Activated CD8-positive, alpha-beta T cell treated with anti-CD3 and anti-CD28 coated beads, Interleukin-2, amount 10 ng/mL, durations not matched to agents 7 days and 5 days (primary cell): ENCODE results near the gene LMCD1. TPM values are rescaled to one million over a fixed set of nuclear protein-coding genes. Genes with fewer than 3 reads are reported as not detected.

Source experiments
- ATAC-seq: fragments of 150-1000 bp; cut with Tn5 transposase; one replicate; pipeline ENCODE4 v1.10.0; 2021; ENCODE audit warnings: moderate library complexity
- CTCF ChIA-PET: fragments of 350-600 bp; sonication (Branson Sonifier 250); formaldehyde crosslinking; loops from one replicate; lab custom pipeline; 2021; ENCODE audit warnings: antibody characterized with exemption; lab: Charles Lee
- POLR2A ChIA-PET: fragments of 350-600 bp; sonication (Branson Sonifier 250); formaldehyde crosslinking; loops from one replicate; lab custom pipeline; 2021; ENCODE audit warnings: antibody characterized with exemption; lab: Charles Lee
- DNase-seq: peaks from one replicate; pipeline ENCODE4 v3.0.0-alpha.2; 2020
- H3K27ac Mint-ChIP-seq: one replicate; pipeline ENCODE4 v1.8.0; 2021; ENCODE audit warnings: mild to moderate bottlenecking, mixed read lengths
- H3K27me3 Mint-ChIP-seq: one replicate; pipeline ENCODE4 v1.8.0; 2021; ENCODE audit warnings: low read depth, mixed read lengths
- H3K36me3 Mint-ChIP-seq: one replicate; pipeline ENCODE4 v1.8.0; 2021; ENCODE audit warnings: low read depth, mixed read lengths
- H3K4me1 Mint-ChIP-seq: one replicate; pipeline ENCODE4 v1.8.0; 2021; ENCODE audit warnings: low read depth, mixed read lengths
- H3K4me3 Mint-ChIP-seq: one replicate; pipeline ENCODE4 v1.8.0; 2021; ENCODE audit warnings: mild to moderate bottlenecking, mixed read lengths
- H3K9me3 Mint-ChIP-seq: one replicate; pipeline ENCODE4 v1.8.0; 2022; ENCODE audit warnings: mixed read lengths; ENCODE audit not compliant: insufficient read depth
- total RNA-seq, 2 experiments: library from RNA; stranded (reverse); gene quantifications; one replicate each; pipeline ENCODE4 v1.2.3, GENCODE V29; 2021

Gene LMCD1
- total RNA-seq, 2 experiments from 2014 or later = 0.53 to 1.2 TPM

DNA sequence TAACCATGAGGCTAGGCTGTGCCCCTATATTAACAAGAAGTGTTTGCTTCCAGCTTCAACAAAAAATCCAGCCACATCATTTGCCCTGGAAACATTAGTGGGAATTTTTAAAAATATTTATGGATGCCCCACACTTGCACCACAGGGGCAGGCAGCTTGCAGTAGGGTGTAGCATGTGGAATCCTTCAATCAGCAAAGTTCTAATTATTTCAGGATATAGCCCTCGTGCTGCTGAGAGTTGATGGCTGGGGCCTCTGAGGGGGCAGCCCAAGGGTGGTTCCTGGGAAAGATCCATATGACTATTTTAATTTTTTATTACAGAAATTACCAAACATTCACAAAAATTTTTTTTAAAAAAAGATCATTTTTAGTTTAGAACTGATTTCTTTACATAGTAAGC is 35.1 kb upstream of the LMCD1 start:
- Mint-ChIP-seq H3K27me3 (peaks cover 7% of the 10 kb centered on the region), H3K9me3 (no peaks in the 10 kb centered on the region), H3K27ac (no peak overlapping the region), H3K36me3 (no peaks in the 10 kb centered on the region), H3K4me1 (no peaks in the 10 kb centered on the region), H3K4me3 (no peak overlapping the region)
- CTCF ChIA-PET = no interaction called here
- DNase-seq (no peak), ATAC-seq (no peak)
- POLR2A ChIA-PET = no interaction called here

GRCh38 chr3:8470801-8471200 is 30.8 kb upstream of the LMCD1 start:
- ChIA-PET POLR2A (no interaction called here), CTCF (no interaction called here)
- DNase-seq = no peak
- no peaks in the 10 kb centered on the region for H3K36me3 Mint-ChIP-seq
- no peak overlapping the region for H3K4me3 Mint-ChIP-seq
- peaks cover 5% of the 10 kb centered on the region for H3K27me3 Mint-ChIP-seq
- ATAC-seq = no peak
- H3K27ac Mint-ChIP-seq = no peak overlapping the region
- H3K9me3 Mint-ChIP-seq = no peaks in the 10 kb centered on the region
- no peaks in the 10 kb centered on the region for H3K4me1 Mint-ChIP-seq

GRCh38 chr3:8472549-8472948 is 29.1 kb upstream of the LMCD1 start:
- ATAC-seq (no peak), DNase-seq (no peak)
- no peaks in the 10 kb centered on the region for H3K4me1 Mint-ChIP-seq
- H3K27ac Mint-ChIP-seq = no peak overlapping the region
- ChIA-PET POLR2A (interaction anchor here (0.6 kb wide), 1 partner anchor 119 kb away, joined by 3 read pairs; no protein-coding TSS in a partner anchor), CTCF (no interaction called here)
- no peak overlapping the region for H3K4me3 Mint-ChIP-seq
- H3K27me3 Mint-ChIP-seq = no peaks in the 10 kb centered on the region
- no peaks in the 10 kb centered on the region for H3K9me3 Mint-ChIP-seq
- H3K36me3 Mint-ChIP-seq = no peaks in the 10 kb centered on the region

DNA sequence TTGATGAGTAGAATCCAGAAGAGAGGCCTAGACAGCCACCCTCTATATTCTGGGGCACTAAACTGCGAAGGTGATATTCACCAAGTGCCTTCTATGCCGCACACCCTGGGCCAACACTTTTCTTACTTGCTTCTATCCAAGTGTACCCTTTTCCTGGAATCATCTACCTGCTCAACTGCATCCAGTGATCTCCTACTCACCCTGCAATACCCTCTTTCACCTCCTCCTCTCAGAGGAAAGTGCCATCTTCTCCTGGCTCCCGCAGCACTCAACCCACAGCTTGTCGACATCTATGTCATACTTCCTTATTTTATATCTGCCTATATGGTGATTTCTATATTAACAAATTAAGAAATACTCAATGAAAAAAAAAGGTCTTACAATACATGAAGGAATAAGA is 28.6 kb upstream of the LMCD1 start:
- no peak overlapping the region for H3K4me3 Mint-ChIP-seq
- H3K36me3 Mint-ChIP-seq = no peaks in the 10 kb centered on the region
- no peaks in the 10 kb centered on the region for H3K4me1 Mint-ChIP-seq
- H3K9me3 Mint-ChIP-seq = no peaks in the 10 kb centered on the region
- ChIA-PET POLR2A (interaction anchor here (0.6 kb wide), 1 partner anchor 118 kb away, joined by 3 read pairs; no protein-coding TSS in a partner anchor), CTCF (no interaction called here)
- ATAC-seq = no peak
- H3K27me3 Mint-ChIP-seq = no peaks in the 10 kb centered on the region
- no peak overlapping the region for H3K27ac Mint-ChIP-seq
- DNase-seq = no peak

- Mint-ChIP-seq H3K27ac (no peak overlapping the region), H3K9me3 (no peaks in the 10 kb centered on the region), H3K4me1 (no peaks in the 10 kb centered on the region), H3K4me3 (no peak overlapping the region), H3K36me3 (no peaks in the 10 kb centered on the region), H3K27me3 (no peaks in the 10 kb centered on the region)
- POLR2A ChIA-PET = no interaction called here
- DNase-seq = no peak
- CTCF ChIA-PET = no interaction called here
- no peak for ATAC-seq
Measured at GRCh38 chr3:8473990-8474389, 27.6 kb upstream of the LMCD1 start.

DNA sequence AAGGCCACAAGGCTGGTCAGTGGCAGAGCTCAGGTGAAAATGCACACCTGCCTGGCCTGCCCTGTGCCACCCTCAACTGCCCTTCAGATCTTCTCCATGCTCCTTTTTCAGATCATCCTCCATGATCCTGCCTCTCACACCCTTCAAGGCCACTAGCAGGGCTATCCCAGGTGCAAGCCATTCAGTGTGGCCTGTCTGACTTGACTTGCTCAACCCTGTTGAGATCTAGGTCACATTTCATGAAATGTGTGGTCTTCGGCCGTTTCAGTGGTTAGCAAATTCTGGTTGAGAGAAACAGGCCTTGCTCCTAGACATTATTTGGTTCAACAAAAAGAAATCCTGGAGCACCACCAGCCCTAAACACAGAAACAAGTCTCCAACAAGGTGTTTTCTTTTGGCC is 26.6 kb upstream of the LMCD1 start:
- no peaks in the 10 kb centered on the region for H3K36me3 Mint-ChIP-seq
- H3K27me3 Mint-ChIP-seq = no peaks in the 10 kb centered on the region
- DNase-seq = no peak
- H3K27ac Mint-ChIP-seq = no peak overlapping the region
- ChIA-PET POLR2A (no interaction called here), CTCF (no interaction called here)
- no peaks in the 10 kb centered on the region for H3K4me1 Mint-ChIP-seq
- H3K4me3 Mint-ChIP-seq = no peak overlapping the region
- ATAC-seq = no peak
- H3K9me3 Mint-ChIP-seq = no peaks in the 10 kb centered on the region

DNA sequence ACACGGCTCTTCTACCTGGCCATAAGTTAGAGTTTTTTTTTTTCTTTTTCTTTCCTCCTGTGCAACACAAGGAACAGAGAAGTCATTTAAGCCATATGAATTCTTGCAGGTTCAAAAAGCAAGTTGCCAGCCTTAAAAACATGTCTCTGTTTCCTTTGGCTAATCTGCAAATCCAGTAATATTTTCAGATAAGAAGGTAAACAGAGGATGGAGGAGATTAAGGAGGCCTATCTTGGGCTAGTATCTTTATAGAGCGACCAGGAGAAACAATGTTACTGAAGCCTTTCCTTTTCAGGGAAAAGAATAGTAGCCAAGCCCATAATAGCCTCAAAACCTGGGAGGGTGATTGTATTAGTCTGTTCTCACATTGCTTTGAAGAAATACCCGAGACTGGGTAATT is 20.9 kb upstream of the LMCD1 start:
- Mint-ChIP-seq H3K27me3 (no peaks in the 10 kb centered on the region), H3K36me3 (no peaks in the 10 kb centered on the region), H3K27ac (no peak overlapping the region), H3K4me3 (no peak overlapping the region), H3K4me1 (no peaks in the 10 kb centered on the region), H3K9me3 (no peaks in the 10 kb centered on the region)
- DNase-seq = no peak
- POLR2A ChIA-PET = no interaction called here
- CTCF ChIA-PET = no interaction called here
- ATAC-seq = no peak

- H3K27me3 Mint-ChIP-seq = no peaks in the 10 kb centered on the region
- no peak overlapping the region for H3K4me3 Mint-ChIP-seq
- no peaks in the 10 kb centered on the region for H3K4me1 Mint-ChIP-seq
- H3K27ac Mint-ChIP-seq = no peak overlapping the region
- ChIA-PET POLR2A (no interaction called here), CTCF (no interaction called here)
- no peak for DNase-seq
- no peaks in the 10 kb centered on the region for H3K36me3 Mint-ChIP-seq
- no peak for ATAC-seq
- H3K9me3 Mint-ChIP-seq = no peaks in the 10 kb centered on the region
Measured at GRCh38 chr3:8481380-8481779, 20.2 kb upstream of the LMCD1 start.

GRCh38 chr3:8482263-8482662 is 19.4 kb upstream of the LMCD1 start:
- ChIA-PET CTCF (no interaction called here), POLR2A (no interaction called here)
- H3K36me3 Mint-ChIP-seq = no peaks in the 10 kb centered on the region
- H3K27me3 Mint-ChIP-seq = no peaks in the 10 kb centered on the region
- DNase-seq (no peak), ATAC-seq (no peak)
- no peaks in the 10 kb centered on the region for H3K9me3 Mint-ChIP-seq
- H3K4me1 Mint-ChIP-seq = no peaks in the 10 kb centered on the region
- no peak overlapping the region for H3K4me3 Mint-ChIP-seq
- H3K27ac Mint-ChIP-seq = no peak overlapping the region

DNA sequence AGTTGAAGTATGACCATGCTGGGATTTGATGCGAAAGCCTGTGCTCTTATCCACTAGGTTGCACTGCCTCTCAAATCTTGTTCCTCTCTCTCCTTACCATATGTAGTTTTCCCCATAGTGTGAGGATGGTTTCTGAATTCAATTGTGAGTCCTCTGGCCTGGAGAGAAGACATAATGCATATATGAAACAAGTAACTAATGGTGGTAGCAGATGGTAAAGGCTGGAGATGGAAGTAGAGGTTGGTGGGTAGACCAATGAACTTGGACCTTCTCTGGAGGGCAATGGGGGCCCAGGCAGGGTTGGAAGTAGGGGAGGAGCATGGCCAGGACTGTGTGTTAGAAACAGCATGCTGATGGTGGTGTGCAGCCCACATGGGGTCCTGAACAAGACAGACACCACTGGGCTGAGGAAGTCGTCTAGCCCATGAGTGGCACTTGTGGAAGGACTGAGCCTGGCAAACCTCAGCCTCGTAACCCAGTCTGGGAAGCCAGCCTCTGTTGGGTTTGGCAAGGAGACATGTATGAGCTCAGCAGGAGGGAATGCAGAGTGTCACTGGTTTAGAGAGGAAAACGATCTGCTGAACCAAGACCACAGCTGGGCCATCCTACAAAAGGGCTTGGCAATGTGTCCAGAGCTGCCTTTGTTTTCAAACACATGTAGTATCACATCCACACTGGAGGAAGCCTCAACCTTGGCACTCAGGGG is 18.5 kb upstream of the LMCD1 start:
- Mint-ChIP-seq H3K4me3 (no peak overlapping the region), H3K27ac (no peak overlapping the region), H3K9me3 (no peaks in the 10 kb centered on the region), H3K4me1 (no peaks in the 10 kb centered on the region), H3K27me3 (no peaks in the 10 kb centered on the region), H3K36me3 (no peaks in the 10 kb centered on the region)
- no peak for DNase-seq
- CTCF ChIA-PET = no interaction called here
- ATAC-seq = no peak
- POLR2A ChIA-PET = interaction anchor here (0.5 kb wide), 1 partner anchor 260 kb away, joined by 3 read pairs; no protein-coding TSS in a partner anchor

GRCh38 chr3:8484409-8485140 is 17.0 kb upstream of the LMCD1 start:
- DNase-seq = no peak
- no peaks in the 10 kb centered on the region for H3K27me3 Mint-ChIP-seq
- no peaks in the 10 kb centered on the region for H3K36me3 Mint-ChIP-seq
- no peaks in the 10 kb centered on the region for H3K9me3 Mint-ChIP-seq
- H3K4me1 Mint-ChIP-seq = no peaks in the 10 kb centered on the region
- no peak overlapping the region for H3K27ac Mint-ChIP-seq
- CTCF ChIA-PET = no interaction called here
- POLR2A ChIA-PET = no interaction called here
- no peak overlapping the region for H3K4me3 Mint-ChIP-seq
- no peak for ATAC-seq

- DNase-seq (no peak), ATAC-seq (no peak)
- no peaks in the 10 kb centered on the region for H3K36me3 Mint-ChIP-seq
- H3K27me3 Mint-ChIP-seq = no peaks in the 10 kb centered on the region
- no peak overlapping the region for H3K4me3 Mint-ChIP-seq
- POLR2A ChIA-PET = no interaction called here
- H3K9me3 Mint-ChIP-seq = no peaks in the 10 kb centered on the region
- CTCF ChIA-PET = no interaction called here
- no peaks in the 10 kb centered on the region for H3K4me1 Mint-ChIP-seq
- H3K27ac Mint-ChIP-seq = no peak overlapping the region
Measured at GRCh38 chr3:8485141-8485870, 16.3 kb upstream of the LMCD1 start.
